Activated CD4-positive, alpha-beta T cell treated with anti-CD3 and anti-CD28 coated beads, Interleukin-2, amount 10 ng/mL, durations not matched to agents 24 days and 14 days (primary cell): ENCODE data around the gene REEP2. TPM values are rescaled to one million over a fixed set of nuclear protein-coding genes. Genes with fewer than 3 reads are reported as not detected.

Experiments used
- DNase-seq: peaks from one replicate; pipeline ENCODE4 v3.0.0; 2022
- H3K27ac Mint-ChIP-seq: one replicate; pipeline ENCODE4 v1.8.0; 2022; ENCODE audit warnings: mild to moderate bottlenecking, mixed read lengths
- H3K27me3 Mint-ChIP-seq: one replicate; pipeline ENCODE4 v1.8.0; 2022; ENCODE audit warnings: mixed read lengths
- H3K36me3 Mint-ChIP-seq: one replicate; pipeline ENCODE4 v1.8.0; 2022; ENCODE audit warnings: low read depth, mild to moderate bottlenecking, mixed read lengths
- H3K4me1 Mint-ChIP-seq: one replicate; pipeline ENCODE4 v1.8.0; 2021; ENCODE audit warnings: mixed read lengths
- H3K4me3 Mint-ChIP-seq: one replicate; pipeline ENCODE4 v1.8.0; 2022; ENCODE audit warnings: mild to moderate bottlenecking, moderate library complexity, mixed read lengths
- H3K9me3 Mint-ChIP-seq: one replicate; pipeline ENCODE4 v1.8.0; 2021; ENCODE audit warnings: mixed read lengths
- intact Hi-C: fragments of 100-400 bp; cut with micrococcal nuclease; formaldehyde crosslinking; loops from one replicate; pipeline ENCODE4 v1.15.1; 2023
- total RNA-seq: library from RNA; stranded (reverse); gene quantifications from 2 replicates; pipeline ENCODE4 v1.2.3, GENCODE V29; 2022

REEP2 gene
- total RNA-seq, 1 donor from 2014 or later: 3.5 TPM

DNA sequence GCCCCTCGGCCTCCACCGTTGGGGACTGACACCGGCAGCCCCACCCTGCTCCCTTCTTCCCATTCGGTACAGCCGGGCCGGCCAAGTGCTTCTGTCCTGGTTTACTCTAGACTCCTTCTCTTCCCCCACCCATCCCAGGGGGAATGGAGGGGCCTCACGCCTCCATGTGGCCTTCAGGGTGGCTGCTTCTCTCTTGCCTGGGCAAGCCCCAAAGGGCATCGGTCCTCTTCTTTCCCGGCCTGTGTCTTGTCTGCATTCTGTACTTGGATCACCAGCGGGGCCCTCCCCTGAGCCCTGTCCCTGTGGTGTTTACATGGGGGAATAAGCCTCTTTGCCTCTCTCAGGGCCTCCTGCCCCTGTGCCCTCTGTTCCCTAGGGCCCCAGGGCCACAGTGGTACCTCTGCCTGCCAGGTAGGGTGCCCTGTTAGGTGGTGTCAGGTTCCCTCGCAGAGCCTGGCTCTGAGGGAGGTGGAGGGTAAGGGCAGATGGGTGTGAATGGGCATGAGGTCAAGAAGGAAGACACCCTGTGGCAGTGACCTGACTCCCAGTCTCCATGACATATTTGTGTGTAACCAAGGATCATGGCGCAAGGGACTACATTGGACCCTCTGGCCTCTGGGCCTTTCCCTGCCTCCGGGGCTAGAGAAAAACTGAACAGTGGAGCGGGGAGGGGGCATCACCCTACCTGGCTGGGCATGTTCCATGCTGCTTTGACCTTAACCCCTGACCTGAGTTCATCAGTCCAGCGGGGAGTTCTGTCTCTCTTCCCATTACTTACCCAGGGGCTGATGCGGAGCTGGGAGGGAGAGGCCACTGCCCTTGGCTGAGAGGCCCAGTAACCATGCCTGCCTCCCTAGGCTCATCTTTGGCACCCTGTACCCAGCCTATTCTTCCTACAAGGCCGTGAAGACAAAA, 1.6 kb downstream of the REEP2 start:
- peak overlapping the region; percentile 81 for H3K4me3 Mint-ChIP-seq
- H3K36me3 Mint-ChIP-seq: peaks cover 14% of the 10 kb centered on the region
- H3K9me3 Mint-ChIP-seq: no peaks in the 10 kb centered on the region
- H3K27me3 Mint-ChIP-seq: peaks cover 3% of the 10 kb centered on the region
- peaks cover 12% of the 10 kb centered on the region for H3K4me1 Mint-ChIP-seq
- H3K27ac Mint-ChIP-seq: no peak overlapping the region
- DNase-seq: no peak
- intact Hi-C loops: no loop called here

DNA sequence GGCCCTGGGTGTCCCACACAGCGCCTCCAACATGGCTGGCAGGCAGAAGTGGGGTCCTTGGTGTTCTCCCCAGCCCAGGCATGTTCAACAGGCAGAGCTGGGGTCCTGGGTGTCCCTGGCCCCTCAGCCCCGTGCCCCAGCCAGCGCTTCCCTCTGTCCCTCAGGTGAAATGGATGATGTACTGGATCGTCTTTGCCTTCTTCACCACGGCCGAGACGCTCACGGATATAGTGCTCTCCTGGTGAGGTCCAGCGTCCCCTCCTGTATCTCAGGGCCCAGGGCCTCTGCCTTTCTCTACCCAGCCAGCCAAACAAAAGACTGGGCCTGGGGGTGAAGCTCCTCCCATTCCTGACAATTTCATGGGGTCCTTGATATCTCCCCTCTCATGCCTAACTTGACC, 2.4 kb downstream of the REEP2 start:
- H3K4me3 Mint-ChIP-seq: no peak overlapping the region
- no peak overlapping the region for H3K27ac Mint-ChIP-seq
- no peak for DNase-seq
- H3K4me1 Mint-ChIP-seq: peaks cover 12% of the 10 kb centered on the region
- peaks cover 8% of the 10 kb centered on the region for H3K36me3 Mint-ChIP-seq
- peaks cover 3% of the 10 kb centered on the region for H3K27me3 Mint-ChIP-seq
- H3K9me3 Mint-ChIP-seq: no peaks in the 10 kb centered on the region
- intact Hi-C loops: no loop called here

DNA sequence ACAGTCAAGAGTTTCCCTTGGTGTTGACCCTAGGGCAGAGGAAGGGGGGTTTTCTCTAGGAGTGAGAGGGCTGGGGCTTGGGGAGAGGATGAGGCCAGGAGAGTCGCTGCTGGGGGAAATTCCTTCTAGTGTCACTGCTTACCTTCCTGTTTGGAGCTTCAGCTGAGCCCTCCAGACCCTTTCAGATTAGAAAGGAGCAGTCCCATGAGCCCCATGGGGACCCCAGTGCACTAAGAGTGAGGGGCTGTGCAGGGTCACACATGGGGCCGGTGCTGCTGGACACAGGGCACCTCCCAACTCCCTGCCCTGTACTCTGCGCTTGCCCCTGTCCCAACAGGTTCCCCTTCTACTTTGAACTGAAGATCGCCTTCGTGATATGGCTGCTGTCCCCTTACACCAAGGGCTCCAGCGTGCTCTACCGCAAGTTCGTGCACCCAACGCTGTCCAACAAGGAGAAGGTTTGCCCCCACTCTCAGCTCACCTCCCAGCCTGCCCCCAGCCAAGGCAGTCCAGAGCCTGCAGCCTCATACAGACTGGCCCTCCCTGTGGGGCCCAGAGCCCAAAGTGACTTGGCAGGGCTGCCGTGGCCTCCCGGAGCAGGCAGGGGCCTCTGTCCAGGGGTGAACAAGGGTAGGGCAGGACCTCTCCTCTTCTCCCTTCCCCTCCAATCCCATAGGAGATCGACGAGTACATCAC, 5.4 kb downstream of the REEP2 start:
- Mint-ChIP-seq H3K9me3 (no peaks in the 10 kb centered on the region), H3K36me3 (no peaks in the 10 kb centered on the region), H3K27ac (no peak overlapping the region), H3K4me3 (no peak overlapping the region), H3K27me3 (peaks cover 3% of the 10 kb centered on the region), H3K4me1 (peaks cover 6% of the 10 kb centered on the region)
- intact Hi-C loops: no loop called here
- no peak for DNase-seq

DNA sequence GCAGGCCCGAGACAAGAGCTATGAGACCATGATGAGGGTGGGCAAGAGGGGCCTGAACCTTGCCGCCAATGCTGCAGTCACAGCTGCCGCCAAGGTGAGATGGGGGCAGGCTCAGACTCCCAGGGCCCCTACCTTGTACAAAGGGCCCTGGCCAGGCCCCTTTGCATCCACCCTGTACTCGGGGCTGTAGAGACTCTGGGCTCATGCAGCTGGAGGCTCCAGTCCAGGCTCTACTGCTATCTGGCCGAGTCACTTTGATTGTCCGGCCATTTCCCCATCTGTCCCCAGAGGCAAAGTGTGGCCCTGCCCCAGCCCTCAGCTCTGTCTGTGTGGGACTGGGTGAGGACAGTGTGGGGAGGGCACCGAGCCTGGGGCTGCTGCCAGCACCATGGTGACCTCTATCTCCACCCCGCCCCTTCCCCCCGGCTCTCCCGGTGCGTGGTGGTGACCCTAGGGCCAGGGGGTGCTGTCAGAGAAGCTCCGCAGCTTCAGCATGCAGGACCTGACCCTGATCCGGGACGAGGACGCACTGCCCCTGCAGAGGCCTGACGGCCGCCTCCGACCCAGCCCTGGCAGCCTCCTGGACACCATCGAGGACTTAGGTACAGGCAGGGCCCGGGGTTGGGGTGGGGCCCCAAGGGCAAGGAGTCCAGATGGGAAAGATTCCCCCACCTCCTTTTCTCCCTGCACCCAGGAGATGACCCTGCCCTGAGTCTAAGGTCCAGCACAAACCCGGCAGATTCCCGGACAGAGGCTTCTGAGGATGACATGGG, 6.1 kb downstream of the REEP2 start:
- Mint-ChIP-seq H3K27ac (no peak overlapping the region), H3K27me3 (no peaks in the 10 kb centered on the region), H3K4me1 (peaks cover 5% of the 10 kb centered on the region), H3K4me3 (no peak overlapping the region), H3K36me3 (no peaks in the 10 kb centered on the region), H3K9me3 (no peaks in the 10 kb centered on the region)
- intact Hi-C loops: no loop called here
- DNase-seq: no peak

DNA sequence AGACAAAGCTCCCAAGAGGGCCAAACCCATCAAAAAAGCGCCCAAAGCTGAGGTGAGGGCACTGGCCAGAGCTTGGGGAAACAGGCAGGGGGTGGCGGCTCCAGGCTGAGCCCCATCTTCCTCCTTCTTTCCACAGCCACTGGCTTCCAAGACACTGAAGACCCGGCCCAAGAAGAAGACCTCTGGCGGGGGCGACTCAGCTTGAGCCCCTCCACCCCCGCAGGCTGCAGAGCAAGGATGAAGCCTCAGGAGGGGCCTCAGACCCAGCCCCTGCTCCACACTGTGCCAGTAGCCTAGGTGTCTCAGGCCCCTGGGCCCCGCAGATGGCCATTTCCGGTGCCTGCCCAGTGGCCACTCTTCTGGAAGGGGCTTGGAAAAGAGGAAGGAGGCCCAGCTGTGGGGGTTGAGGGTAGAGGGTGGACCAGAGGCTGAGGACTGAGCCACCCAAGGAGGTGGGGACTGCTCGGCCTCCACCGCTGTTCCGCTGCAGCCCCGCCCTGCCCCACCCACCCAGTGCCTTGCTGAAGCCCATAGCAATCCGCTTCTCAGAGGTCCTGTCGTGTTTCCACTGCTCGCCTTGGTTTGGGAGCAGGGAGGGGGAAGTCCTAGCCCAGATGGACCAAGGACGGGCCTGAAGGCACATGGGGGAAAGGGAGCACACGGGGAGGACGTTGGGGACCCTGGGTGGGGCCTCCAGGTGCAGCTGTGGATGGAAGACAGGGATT, 6.9 kb downstream of the REEP2 start:
- intact Hi-C loops: no loop called here
- no peaks in the 10 kb centered on the region for H3K27me3 Mint-ChIP-seq
- H3K9me3 Mint-ChIP-seq: no peaks in the 10 kb centered on the region
- H3K4me3 Mint-ChIP-seq: no peak overlapping the region
- peaks cover 5% of the 10 kb centered on the region for H3K4me1 Mint-ChIP-seq
- H3K27ac Mint-ChIP-seq: no peak overlapping the region
- no peaks in the 10 kb centered on the region for H3K36me3 Mint-ChIP-seq
- no peak for DNase-seq

DNA sequence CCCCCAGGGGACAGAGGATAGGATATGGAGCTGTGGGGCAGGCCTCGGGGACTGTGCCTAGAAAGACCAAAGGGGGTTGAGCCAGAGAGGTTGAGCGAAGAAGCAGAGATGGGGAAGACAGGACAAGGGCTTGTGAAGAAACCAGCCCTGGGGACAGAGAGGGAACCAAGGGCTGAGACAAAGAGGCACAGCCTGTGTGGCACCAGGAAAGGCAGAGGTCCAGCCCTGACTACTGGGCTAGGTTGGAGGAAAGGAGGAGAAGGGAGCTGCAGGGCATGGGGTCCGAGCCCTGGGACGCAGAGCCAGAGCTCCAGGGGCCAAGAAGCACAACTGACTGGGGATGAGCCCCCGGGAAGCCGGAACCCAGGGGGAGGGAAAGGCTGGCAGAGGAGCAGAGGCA, 9.2 kb downstream of the REEP2 start:
- Mint-ChIP-seq H3K27ac (no peak overlapping the region), H3K36me3 (no peaks in the 10 kb centered on the region), H3K4me1 (peaks cover 5% of the 10 kb centered on the region), H3K4me3 (no peak overlapping the region), H3K27me3 (no peaks in the 10 kb centered on the region), H3K9me3 (no peaks in the 10 kb centered on the region)
- intact Hi-C loops: no loop called here
- DNase-seq: no peak

DNA sequence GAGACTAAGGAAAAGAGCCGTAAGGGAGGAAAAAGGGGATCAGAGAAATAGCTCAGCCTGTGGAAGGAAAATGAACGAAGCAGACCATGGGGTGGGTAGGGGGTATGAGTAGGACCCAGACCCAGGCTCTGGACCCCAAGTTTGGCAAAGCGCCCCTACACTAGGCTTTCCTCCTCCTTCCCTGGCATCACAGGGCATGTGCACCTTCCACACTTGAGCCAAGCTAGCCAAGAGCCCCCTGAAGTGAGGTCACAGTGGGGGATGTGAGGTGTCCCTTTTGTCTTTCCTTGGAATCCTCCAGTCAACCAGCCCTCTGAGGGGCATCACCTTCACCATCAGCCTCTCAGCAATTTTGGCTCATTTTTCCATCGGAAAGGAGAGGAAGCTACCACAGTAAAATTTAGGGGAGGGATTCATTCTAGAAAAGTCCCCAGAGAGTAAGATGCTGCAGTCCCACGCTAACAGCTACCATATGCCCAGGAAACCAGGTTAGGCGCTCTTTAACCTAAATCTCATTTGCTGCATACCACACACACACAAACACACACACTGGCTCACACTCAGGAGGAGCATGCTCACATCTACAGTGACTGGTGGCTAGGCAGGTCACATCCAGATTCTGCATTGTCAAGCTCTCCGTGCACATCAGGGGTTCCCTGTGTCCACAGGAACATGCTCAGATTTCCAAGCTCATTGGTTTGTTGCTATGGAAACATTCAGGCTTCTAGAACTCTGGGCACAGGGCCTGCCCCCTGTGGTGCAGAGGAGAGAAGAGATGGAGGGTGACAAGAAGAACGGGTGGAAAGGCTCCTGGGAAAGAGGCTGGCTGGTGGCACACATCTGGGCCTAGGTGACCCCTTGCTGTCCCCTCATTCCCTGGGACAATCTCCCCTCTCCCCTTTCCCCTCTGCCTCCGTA, 9.9 kb downstream of the REEP2 start:
- no peaks in the 10 kb centered on the region for H3K9me3 Mint-ChIP-seq
- no peaks in the 10 kb centered on the region for H3K27me3 Mint-ChIP-seq
- DNase-seq: no peak
- no peak overlapping the region for H3K4me3 Mint-ChIP-seq
- H3K4me1 Mint-ChIP-seq: peaks cover 5% of the 10 kb centered on the region
- peak overlapping the region; percentile 26 for H3K27ac Mint-ChIP-seq
- H3K36me3 Mint-ChIP-seq: no peaks in the 10 kb centered on the region
- intact Hi-C loops: no loop called here

DNA sequence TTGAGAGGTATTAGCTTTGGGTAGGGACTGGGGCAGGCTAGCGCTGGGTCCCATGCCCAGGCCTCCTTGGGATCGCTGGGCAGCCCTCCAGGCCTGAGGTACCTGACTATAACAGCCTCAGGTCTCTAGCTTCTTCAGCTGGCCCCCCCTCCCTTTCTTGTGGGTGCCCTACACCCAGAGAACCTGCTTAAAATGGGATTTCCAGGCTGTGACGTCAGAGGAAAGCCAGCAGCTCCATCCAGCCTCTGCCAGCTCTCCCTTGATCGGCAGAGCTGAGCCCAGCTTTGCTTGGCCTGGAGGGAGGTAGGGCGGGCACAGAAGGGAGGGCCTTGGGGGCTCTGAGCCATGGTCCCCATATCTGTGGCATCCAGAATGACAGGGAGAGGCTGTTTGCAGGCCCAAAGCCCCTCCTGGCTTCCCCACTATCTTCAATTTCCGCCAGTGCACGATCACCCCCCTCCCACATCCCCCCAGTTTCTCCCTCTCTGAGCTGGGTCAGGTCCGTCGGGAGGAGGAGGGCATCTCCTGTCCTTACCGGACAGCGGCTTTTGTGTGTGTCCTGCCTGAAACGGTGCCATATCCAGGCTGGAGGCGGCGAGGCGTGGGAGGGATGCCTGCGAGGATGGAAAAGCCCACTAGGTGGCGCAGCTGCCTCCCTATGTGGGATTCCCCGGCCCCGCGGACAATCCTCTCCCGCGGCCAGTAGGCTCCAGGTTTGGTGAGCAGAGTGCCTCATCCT, 10.8 kb downstream of the REEP2 start:
- Mint-ChIP-seq H3K27me3 (no peaks in the 10 kb centered on the region), H3K36me3 (no peaks in the 10 kb centered on the region), H3K9me3 (no peaks in the 10 kb centered on the region), H3K4me3 (peak overlapping the region; percentile 69), H3K27ac (peak overlapping the region; percentile 53), H3K4me1 (peaks cover 5% of the 10 kb centered on the region)
- DNase-seq: peak; percentile 95
- intact Hi-C loops: loop anchor here (1.0 kb wide), 3 partner anchors 10 to 54 kb away; no protein-coding TSS in a partner anchor

DNA sequence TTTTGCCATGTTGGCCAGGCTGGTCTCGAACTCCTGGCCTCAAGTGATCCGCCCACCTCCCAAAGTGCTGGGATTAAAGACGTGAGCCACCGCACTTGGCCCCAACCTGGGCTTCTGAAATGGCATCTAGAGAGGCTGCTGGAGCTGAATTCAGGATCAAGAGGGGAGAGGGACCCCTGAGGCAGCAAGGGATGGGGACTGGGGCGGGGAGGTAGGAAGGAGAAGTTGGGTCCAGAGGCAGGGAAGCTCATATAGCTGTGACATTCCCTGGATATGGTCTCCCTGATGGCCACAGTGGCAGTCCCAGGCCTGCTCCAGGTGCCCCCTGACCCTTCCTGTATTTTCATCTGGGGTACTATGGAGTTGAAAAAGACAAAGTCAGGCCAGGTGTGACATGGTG, 12.1 kb downstream of the REEP2 start:
- H3K36me3 Mint-ChIP-seq: no peaks in the 10 kb centered on the region
- no peaks in the 10 kb centered on the region for H3K9me3 Mint-ChIP-seq
- no peak overlapping the region for H3K4me3 Mint-ChIP-seq
- H3K27me3 Mint-ChIP-seq: no peaks in the 10 kb centered on the region
- DNase-seq: no peak
- H3K4me1 Mint-ChIP-seq: peaks cover 5% of the 10 kb centered on the region
- H3K27ac Mint-ChIP-seq: no peak overlapping the region
- intact Hi-C loops: loop anchor here (1.0 kb wide), 3 partner anchors 8 to 52 kb away; no protein-coding TSS in a partner anchor

DNA sequence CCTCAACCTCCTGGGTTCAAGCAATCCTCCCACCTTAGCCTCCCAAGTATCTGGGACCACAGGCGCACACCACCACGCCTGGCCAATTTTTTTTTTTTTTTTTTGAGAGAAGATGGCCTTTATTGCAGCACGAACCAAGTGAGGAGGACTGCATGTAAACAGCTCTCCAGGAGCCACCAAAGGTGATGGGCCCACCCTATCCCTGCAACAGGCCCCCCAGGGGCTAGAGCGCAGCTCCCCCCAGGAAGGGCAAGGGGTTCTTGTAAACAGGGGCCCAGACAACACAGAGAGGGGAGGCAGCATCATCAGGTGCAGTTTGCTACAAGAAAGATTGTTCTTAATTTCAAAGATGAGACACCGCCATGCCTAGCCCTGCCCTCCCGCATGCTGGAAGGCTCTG, 13.9 kb downstream of the REEP2 start:
- no peaks in the 10 kb centered on the region for H3K27me3 Mint-ChIP-seq
- no peak for DNase-seq
- no peak overlapping the region for H3K4me3 Mint-ChIP-seq
- H3K36me3 Mint-ChIP-seq: no peaks in the 10 kb centered on the region
- peaks cover 7% of the 10 kb centered on the region for H3K4me1 Mint-ChIP-seq
- H3K27ac Mint-ChIP-seq: no peak overlapping the region
- intact Hi-C loops: no loop called here
- H3K9me3 Mint-ChIP-seq: no peaks in the 10 kb centered on the region

DNA sequence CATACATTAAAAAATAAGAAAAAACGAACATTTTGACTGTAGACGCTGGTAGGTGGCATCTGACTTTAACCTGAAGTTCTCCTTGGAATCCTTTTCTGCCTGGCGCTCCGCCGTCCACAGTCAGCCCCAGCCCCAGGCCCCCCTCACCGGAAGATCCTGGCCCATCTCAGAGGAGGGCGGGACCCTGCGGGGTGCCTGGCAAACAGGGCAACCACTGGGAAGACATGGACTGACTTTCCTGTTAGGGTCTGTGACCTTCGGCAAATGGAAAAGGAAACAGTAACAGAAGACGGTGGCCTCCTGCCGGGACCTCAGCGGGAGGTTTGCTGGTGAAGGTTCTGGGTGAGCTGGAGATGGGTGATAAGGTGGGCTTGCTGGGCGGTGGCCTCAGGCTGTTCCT, 14.7 kb downstream of the REEP2 start:
- Mint-ChIP-seq H3K4me3 (no peak overlapping the region), H3K9me3 (no peaks in the 10 kb centered on the region), H3K36me3 (no peaks in the 10 kb centered on the region), H3K27me3 (no peaks in the 10 kb centered on the region), H3K4me1 (peaks cover 12% of the 10 kb centered on the region), H3K27ac (no peak overlapping the region)
- intact Hi-C loops: no loop called here
- no peak for DNase-seq

DNA sequence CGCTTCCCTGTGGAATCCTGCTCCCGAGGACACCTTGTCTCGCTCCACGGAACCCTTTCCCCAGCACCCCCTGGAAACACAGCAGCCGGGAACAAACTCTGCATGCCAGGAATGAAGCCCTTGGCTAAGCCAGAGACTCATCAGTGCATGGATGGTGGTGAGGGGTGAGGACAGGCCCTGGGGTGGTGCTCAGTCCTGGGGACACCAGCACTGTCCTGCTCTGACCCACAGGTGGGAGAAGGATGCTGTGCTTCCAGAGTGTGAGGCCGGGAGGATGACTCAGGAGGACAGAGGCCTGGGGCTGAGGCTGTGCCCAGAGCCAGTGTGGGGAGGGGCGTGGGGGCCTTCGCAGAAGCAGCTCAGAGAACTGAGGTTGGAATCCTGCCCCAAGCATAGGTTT, 15.3 kb downstream of the REEP2 start:
- no peak for DNase-seq
- intact Hi-C loops: no loop called here
- Mint-ChIP-seq H3K27ac (no peak overlapping the region), H3K4me3 (no peak overlapping the region), H3K27me3 (no peaks in the 10 kb centered on the region), H3K9me3 (no peaks in the 10 kb centered on the region), H3K4me1 (peaks cover 17% of the 10 kb centered on the region), H3K36me3 (no peaks in the 10 kb centered on the region)
